BJ (cell line): ENCODE data around the gene SEC31B. TPM values are rescaled to one million over a fixed set of nuclear protein-coding genes. Genes with fewer than 3 reads are reported as not detected.

Source experiments
- CTCF ChIA-PET: fragments of 350-600 bp; formaldehyde crosslinking; extraction: SDS; loops from one replicate; lab custom pipeline; 2021; ENCODE audit warnings: antibody characterized with exemption, inconsistent platforms; lab: Yijun Ruan, JAX
- POLR2A ChIA-PET: fragments of 300-600 bp; sonication (Branson Sonifier 250); formaldehyde crosslinking; extraction: SDS; loops from one replicate; lab custom pipeline; 2021; ENCODE audit warnings: antibody characterized with exemption; lab: Charles Lee
- DNase-seq: peaks from one replicate; pipeline ENCODE4 v3.0.0-alpha.2; 2011; ENCODE audit warnings: low read depth
- H3K27me3 ChIP-seq: 2 replicates; pipeline ENCODE4 v1.6.0; 2011; ENCODE audit warnings: low read length; ENCODE audit not compliant: control insufficient read depth, insufficient read depth
- H3K36me3 ChIP-seq: 2 replicates; pipeline ENCODE4 v1.5.1; 2011; ENCODE audit warnings: low read length; ENCODE audit not compliant: control insufficient read depth, insufficient read depth
- H3K4me3 ChIP-seq: 2 replicates; pipeline ENCODE4 v1.5.1; 2011; ENCODE audit warnings: low read depth, mild to moderate bottlenecking, control low read depth, low read length
- polyA plus RNA-seq: library from polyadenylated mRNA; depleted of rRNA; stranded (reverse); fragments of >200 nt; gene quantifications from 2 replicates; pipeline ENCODE4 v1.2.3, GENCODE V29; 2011
- TF ChIP-seq, protein P1 (sequence below): IDR thresholded peaks from 2 replicates; pipeline ENCODE4 v1.5.1; 2011; ENCODE audit warnings: low read depth, mild to moderate bottlenecking, control low read depth, inconsistent platforms, low read length, moderate library complexity; ENCODE audit not compliant: insufficient read depth

Gene SEC31B
- polyA plus RNA-seq, 1 experiment: 8.3 TPM

DNA sequence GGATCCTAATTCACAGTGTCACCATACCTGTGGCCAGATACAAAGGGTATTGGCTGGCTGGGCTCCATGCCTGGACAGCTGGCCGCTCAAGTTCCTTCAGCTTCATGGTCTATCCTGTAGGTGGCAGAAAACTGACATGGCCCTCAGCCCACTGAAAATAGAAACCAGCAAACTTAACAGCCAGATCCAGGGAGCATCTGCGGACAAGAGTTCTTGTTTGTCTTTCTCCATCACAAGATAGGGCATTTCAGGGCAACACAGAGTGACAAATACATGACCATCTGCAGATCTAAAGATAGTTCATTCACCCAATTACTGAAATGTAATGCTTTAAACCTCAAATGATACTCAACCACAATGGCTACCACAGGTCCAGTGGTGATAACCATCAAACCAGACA, 2.8 kb downstream of the SEC31B start:
- CTCF ChIA-PET: interaction anchor here (0.7 to 30.3 kb wide), 8 partner anchors 8 to 175 kb away, joined by 3 to 386 read pairs (median 12); partner anchors contain the start of gene SCD
- POLR2A ChIA-PET: no interaction called here
- no peaks in the 10 kb centered on the region for H3K36me3 ChIP-seq
- TF ChIP-seq, protein P1, sequence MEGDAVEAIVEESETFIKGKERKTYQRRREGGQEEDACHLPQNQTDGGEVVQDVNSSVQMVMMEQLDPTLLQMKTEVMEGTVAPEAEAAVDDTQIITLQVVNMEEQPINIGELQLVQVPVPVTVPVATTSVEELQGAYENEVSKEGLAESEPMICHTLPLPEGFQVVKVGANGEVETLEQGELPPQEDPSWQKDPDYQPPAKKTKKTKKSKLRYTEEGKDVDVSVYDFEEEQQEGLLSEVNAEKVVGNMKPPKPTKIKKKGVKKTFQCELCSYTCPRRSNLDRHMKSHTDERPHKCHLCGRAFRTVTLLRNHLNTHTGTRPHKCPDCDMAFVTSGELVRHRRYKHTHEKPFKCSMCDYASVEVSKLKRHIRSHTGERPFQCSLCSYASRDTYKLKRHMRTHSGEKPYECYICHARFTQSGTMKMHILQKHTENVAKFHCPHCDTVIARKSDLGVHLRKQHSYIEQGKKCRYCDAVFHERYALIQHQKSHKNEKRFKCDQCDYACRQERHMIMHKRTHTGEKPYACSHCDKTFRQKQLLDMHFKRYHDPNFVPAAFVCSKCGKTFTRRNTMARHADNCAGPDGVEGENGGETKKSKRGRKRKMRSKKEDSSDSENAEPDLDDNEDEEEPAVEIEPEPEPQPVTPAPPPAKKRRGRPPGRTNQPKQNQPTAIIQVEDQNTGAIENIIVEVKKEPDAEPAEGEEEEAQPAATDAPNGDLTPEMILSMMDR: peak; percentile 2; the same call in 1 of the 2 replicates
- no peaks in the 10 kb centered on the region for H3K27me3 ChIP-seq
- no peak for DNase-seq
- H3K4me3 ChIP-seq: no peak overlapping the region

DNA sequence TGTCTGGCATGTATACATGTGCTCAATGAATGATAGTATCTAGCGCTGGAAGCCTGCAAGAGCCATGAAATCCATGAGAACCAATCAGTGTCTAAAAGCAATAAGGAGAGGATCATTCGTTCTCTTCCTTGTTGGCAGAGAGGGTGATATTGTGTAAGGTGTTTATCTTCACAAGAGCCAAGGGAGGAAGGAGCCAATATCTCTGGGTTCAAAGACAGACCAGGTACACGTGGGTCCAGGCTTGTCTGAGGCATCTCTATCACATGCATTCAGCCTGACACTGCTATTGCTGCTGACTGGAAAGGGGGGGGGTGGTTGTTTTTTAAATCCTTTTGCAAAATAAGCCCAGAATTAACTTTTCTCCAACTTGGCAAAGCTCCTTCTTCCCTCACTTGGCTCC, 4.0 kb downstream of the SEC31B start:
- H3K27me3 ChIP-seq: no peaks in the 10 kb centered on the region
- no peak for DNase-seq
- no peaks in the 10 kb centered on the region for H3K36me3 ChIP-seq
- CTCF ChIA-PET: interaction anchor here (0.8 to 30.3 kb wide), 5 partner anchors 10 to 174 kb away, joined by 3 to 386 read pairs (median 14); partner anchors contain the start of gene SCD
- no peak overlapping the region for H3K4me3 ChIP-seq
- POLR2A ChIA-PET: no interaction called here
- TF ChIP-seq, protein P1: no peak

DNA sequence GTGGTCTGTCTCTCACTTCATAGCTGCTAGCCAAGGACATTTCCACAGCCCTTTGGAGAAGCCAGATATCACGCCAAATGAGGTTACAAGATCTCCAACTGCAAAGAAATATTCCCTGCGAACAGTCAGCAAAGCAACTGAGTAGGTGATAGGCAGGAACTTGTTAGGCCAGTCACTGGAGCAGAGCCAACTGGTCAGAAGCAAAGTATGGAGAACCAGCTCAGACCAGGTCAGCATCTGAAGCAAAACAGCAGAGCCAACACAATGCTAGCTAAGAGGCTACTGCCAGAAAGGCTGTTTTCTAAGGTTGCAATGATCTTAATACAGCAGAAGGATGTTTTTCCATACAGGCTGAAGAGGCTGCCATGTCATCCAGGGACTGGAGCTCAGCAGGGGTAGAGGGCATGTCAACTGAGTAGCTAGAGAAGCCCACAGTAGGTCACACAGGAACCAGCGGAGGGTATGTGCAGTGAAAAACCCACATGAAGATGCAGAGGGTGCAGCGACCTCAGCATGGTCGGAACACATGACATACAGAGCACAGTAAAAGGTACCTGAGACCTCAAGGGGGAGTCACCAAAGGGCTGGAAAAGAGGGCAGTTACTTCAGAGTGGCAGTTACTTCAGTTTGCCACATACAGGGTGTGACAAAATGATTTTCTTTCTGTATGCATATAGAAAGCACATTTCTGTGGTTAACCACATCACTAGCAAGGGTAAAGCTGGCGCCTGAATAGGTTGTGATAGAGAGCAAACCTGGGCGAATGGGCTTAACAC, 8.9 kb downstream of the SEC31B start:
- no peak for DNase-seq
- Histone ChIP-seq H3K36me3 (0 out of 2 replicates have a peak, but pooled peaks cover 2% of the 10 kb centered on the region), H3K4me3 (no peak overlapping the region), H3K27me3 (no peaks in the 10 kb centered on the region)
- ChIA-PET CTCF (interaction anchor here (0.5 to 30.3 kb wide), 8 partner anchors 9 to 368 kb away, joined by 3 to 386 read pairs (median 29); partner anchors contain the start of genes SCD and SEC31B), POLR2A (no interaction called here)
- TF ChIP-seq, protein P1: no peak

DNA sequence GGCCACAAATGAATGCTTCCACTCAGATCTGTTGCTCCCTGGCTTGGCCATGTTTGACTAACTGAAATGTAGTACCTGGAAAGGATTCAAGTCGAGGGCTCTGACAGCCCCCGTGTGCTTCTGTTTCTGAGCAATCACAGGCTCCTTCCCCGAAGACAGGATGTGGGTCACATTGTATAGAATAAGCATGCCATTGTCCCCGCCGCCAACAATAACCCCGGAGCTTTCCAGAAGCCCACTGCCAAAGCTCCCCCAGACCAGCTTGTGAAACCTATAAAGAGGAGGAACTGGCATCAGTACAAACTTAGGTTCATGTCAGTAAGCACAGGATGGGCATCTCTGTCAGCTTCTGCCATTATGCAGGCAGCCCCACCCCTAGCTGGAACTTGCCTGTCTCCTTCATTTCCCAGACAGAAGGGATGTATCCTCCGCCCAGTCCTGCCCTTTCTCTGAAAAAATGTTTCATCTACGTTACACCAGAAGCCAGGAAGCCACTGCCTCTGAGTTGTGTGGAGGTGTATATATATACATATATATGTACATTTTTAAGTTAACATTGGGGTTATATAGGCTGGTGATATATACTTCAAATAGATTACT, 10.3 kb downstream of the SEC31B start:
- ChIA-PET POLR2A (no interaction called here), CTCF (interaction anchor here (0.7 to 30.3 kb wide), 22 partner anchors 9 to 372 kb away, joined by 3 to 386 read pairs (median 6); partner anchors contain the start of genes HIF1AN, PKD2L1, SCD and SEC31B)
- Histone ChIP-seq H3K4me3 (no peak overlapping the region), H3K36me3 (0 out of 2 replicates have a peak, but pooled peaks cover 2% of the 10 kb centered on the region), H3K27me3 (no peaks in the 10 kb centered on the region)
- no peak for DNase-seq
- TF ChIP-seq, protein P1: no peak

DNA sequence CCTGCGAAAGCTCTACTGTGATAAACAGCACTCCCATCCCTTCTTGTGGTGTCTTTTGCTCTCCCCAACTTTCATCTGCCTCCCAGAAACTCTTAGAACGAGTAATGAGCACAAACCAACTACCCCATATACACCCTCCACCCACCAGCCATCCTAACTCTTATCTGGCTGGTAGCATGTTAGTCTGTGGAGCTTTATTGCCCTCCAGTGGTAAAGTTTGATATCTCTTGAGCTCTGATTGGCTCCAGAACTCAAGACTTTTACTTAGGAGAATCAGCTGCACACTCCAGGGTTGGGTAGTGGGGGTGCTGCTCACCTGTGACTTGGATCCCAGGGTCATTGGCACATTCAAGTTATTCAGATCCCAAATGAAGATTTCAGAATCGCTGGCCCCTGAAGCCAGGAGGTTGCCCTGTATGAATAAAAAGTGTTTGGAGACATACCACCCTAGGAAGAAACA, 10.9 kb downstream of the SEC31B start:
- H3K36me3 ChIP-seq: 0 out of 2 replicates have a peak, but pooled peaks cover 2% of the 10 kb centered on the region
- ChIA-PET POLR2A (no interaction called here), CTCF (interaction anchor here (0.7 to 30.3 kb wide), 25 partner anchors 8 to 373 kb away, joined by 3 to 386 read pairs (median 5); partner anchors contain the start of genes HIF1AN, PKD2L1, SCD and SEC31B)
- TF ChIP-seq, protein P1: peak; percentile 73
- H3K4me3 ChIP-seq: no peak overlapping the region
- no peaks in the 10 kb centered on the region for H3K27me3 ChIP-seq
- no peak for DNase-seq
